Fibroblast of pulmonary artery (primary cell): ENCODE measurements around the gene MPHOSPH9.

Experiments used
- DNase-seq: peaks from one replicate; pipeline ENCODE4 v3.0.0-alpha.2; 2010; ENCODE audit warnings: low read depth
- H3K4me3 ChIP-seq: replicated peaks from 2 replicates; pipeline ENCODE4 v1.5.1; 2011; ENCODE audit warnings: low read depth, mild to moderate bottlenecking, control low read depth, low read length, moderate library complexity
- TF ChIP-seq, protein P1 (sequence below): IDR thresholded peaks from 2 replicates; pipeline ENCODE4 v1.5.1; 2011; ENCODE audit warnings: mild to moderate bottlenecking, control low read depth, low read length, inconsistent platforms; ENCODE audit errors: missing control alignments

The MPHOSPH9 gene

DNA sequence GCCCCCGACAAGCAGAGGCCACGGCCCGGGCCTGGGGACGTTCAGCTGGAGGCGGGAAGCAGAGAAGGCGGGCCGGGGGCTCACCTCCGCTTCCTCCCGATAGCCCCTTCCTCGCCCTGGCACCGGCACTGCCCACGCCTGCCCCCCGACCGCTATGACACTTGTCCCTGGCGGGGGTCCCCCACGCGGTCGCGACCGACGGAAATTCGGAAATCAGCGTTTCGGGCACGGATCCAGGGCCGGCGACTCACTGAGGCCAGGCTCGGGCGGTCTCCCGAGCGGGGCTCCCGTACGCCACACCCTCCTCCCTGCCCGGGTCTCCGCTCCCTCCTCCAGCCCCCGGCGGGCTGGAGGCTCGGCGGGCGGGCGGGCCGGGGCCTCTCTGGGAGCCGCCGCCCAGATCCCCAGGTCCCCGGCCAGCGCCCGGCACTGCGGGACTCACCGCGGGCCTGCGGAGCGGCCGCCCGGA, 82.6 kb downstream of the MPHOSPH9 start:
- no peak for DNase-seq
- peak overlapping the region; percentile 62 for H3K4me3 ChIP-seq
- TF ChIP-seq, protein P1, sequence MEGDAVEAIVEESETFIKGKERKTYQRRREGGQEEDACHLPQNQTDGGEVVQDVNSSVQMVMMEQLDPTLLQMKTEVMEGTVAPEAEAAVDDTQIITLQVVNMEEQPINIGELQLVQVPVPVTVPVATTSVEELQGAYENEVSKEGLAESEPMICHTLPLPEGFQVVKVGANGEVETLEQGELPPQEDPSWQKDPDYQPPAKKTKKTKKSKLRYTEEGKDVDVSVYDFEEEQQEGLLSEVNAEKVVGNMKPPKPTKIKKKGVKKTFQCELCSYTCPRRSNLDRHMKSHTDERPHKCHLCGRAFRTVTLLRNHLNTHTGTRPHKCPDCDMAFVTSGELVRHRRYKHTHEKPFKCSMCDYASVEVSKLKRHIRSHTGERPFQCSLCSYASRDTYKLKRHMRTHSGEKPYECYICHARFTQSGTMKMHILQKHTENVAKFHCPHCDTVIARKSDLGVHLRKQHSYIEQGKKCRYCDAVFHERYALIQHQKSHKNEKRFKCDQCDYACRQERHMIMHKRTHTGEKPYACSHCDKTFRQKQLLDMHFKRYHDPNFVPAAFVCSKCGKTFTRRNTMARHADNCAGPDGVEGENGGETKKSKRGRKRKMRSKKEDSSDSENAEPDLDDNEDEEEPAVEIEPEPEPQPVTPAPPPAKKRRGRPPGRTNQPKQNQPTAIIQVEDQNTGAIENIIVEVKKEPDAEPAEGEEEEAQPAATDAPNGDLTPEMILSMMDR: no peak

DNA sequence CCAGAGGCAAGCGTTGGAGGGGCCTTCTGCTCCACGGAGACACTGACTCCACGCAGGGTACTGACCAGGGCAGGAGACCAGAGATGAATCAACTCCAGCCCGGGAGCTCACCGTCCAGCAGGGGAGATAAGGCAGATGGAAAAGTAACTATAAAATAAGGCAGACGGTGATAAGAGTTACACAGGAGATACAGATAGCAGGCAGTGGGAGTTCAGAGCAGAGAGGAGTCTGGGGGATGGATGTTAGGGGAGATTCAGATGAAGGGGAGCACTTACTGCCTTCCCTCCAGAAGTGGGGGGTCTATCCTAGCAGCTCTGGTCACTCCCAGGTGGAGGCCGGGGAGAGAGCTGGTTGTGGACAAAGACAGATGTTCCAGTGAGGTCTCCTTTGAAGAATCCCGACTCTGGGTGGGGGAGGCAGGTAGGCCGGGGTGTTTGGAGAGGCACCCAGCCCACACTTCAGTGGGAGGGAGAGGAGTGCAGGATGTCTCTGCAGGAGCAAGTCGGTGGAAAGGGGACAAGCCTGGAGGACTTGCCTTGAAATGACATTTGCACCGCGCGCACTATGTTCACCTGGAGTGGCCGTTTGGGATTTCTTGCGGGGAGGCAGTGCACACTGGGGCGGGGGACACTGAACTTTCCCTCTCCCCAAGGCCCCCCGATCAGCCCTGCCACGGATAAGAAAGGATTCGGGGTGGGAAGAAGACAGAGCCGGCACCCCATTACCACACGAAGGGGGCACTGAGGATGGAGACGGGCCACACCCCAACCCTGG, 83.3 kb downstream of the MPHOSPH9 start:
- TF ChIP-seq, protein P1: no peak
- peak overlapping the region; percentile 62 for H3K4me3 ChIP-seq
- no peak for DNase-seq

DNA sequence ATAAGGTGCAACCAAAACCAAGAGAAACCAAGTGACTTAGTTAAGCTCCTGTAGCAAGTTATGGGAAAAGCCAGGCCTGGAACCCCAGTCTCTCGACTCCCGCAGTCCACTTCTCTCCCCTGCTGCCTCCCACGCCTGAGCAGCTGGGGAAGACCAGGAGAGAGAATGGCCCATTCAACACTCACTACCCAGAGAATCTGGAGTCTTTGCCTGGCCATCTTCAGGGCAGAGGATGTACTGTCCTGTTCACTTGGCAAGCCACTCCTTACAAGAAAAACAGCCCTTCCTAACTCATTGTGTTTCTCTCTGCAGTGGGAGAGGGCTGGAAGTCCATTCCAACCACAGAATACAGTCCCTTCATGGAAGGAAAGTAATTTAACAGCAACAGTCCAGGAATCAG, 83.9 kb downstream of the MPHOSPH9 start:
- H3K4me3 ChIP-seq: peak overlapping the region; percentile 62
- peak; percentile 48 for DNase-seq
- TF ChIP-seq, protein P1: no peak

- DNase-seq: no peak
- no peak overlapping the region for H3K4me3 ChIP-seq
- TF ChIP-seq, protein P1: no peak
These were observed 84.3 kb downstream of the MPHOSPH9 start for GRCh38 chr12:123148655-123149054.

- TF ChIP-seq, protein P1: no peak
- H3K4me3 ChIP-seq: no peak overlapping the region
- no peak for DNase-seq
These were observed 84.7 kb downstream of the MPHOSPH9 start for GRCh38 chr12:123148223-123148622.

DNA sequence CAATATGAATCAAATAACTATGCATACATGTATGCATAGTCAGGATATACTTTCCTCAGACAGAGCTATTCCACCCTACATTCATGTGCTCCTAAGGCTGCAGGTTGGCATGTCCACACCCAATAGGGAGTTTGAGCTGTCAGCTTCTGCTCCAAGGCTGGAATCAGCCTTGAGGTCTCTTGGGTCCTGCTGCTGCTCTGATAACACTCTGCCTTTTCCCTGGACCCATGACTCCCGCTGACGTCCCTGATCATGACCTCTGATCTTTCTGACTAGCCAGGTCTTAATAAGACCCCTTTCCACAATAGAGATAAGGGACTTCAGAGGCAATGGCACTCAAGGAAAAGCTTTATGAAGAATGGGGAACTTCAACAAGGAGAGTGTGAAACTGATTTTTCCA, 87.7 kb downstream of the MPHOSPH9 start:
- TF ChIP-seq, protein P1: no peak
- no peak for DNase-seq
- H3K4me3 ChIP-seq: no peak overlapping the region
